ENCODE data around the gene MEAK7.

DNA sequence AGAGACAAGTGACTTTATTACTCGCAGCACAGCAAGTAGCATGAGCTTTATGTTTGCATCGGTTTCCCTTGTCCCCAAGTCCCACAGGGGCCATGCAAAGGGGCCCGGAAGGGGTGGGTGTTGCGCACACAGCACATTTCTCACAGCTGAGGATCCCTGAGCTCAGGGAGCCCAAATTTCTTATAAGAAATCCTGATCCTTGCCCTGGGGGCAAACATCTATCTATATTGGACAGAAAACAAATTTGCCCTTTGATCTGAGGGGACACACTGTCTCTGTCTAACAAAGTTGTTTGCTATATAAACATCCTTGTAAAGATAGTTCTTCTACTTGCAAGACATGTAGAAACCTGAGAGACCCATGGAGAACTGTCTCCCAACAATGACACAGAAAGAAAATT is 35.7 kb upstream of the MEAK7 start:
- TF ChIP-seq, protein P1, sequence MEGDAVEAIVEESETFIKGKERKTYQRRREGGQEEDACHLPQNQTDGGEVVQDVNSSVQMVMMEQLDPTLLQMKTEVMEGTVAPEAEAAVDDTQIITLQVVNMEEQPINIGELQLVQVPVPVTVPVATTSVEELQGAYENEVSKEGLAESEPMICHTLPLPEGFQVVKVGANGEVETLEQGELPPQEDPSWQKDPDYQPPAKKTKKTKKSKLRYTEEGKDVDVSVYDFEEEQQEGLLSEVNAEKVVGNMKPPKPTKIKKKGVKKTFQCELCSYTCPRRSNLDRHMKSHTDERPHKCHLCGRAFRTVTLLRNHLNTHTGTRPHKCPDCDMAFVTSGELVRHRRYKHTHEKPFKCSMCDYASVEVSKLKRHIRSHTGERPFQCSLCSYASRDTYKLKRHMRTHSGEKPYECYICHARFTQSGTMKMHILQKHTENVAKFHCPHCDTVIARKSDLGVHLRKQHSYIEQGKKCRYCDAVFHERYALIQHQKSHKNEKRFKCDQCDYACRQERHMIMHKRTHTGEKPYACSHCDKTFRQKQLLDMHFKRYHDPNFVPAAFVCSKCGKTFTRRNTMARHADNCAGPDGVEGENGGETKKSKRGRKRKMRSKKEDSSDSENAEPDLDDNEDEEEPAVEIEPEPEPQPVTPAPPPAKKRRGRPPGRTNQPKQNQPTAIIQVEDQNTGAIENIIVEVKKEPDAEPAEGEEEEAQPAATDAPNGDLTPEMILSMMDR (IDR thresholded peaks at IDR 0.05), result no peak
- no peak for TF ChIP-seq EZH2 (IDR thresholded peaks at IDR 0.05)
- no peak for TF ChIP-seq EZH2phosphoT487 (IDR thresholded peaks at IDR 0.05)

Measured in neural progenitor cell (in vitro differentiated cells).